Astrocyte (in vitro differentiated cells and primary cell): Measurements from ENCODE around the gene MAMLD1. TPM values are rescaled to one million over a fixed set of nuclear protein-coding genes. Genes with fewer than 3 reads are reported as not detected.

Experiments
- DNase-seq: peaks from one replicate; pipeline ENCODE4 v3.0.0-alpha.2; 2010; ENCODE audit warnings: low read depth
- FAIRE-seq: peaks from 2 replicates; lab custom pipeline; 2011; peaks lifted over from hg19 to GRCh38; lab: Jason Lieb, UNC
- H2AFZ ChIP-seq: 2 replicates; pipeline ENCODE4 v1.6.0; 2012; ENCODE audit warnings: low read depth, low read length, inconsistent platforms
- H3K27ac ChIP-seq: 2 replicates; pipeline ENCODE4 v1.5.1; 2011; ENCODE audit warnings: low read depth, low read length, inconsistent platforms
- H3K27me3 ChIP-seq: 2 replicates; pipeline ENCODE4 v1.6.0; 2011; ENCODE audit warnings: low read length, inconsistent platforms; ENCODE audit not compliant: insufficient read depth
- H3K36me3 ChIP-seq: 2 replicates; pipeline ENCODE4 v1.5.1; 2011; ENCODE audit warnings: low read length, inconsistent platforms; ENCODE audit not compliant: insufficient read depth
- H3K4me1 ChIP-seq: 2 replicates; pipeline ENCODE4 v1.5.1; 2011; ENCODE audit warnings: low read length, inconsistent platforms; ENCODE audit not compliant: insufficient read depth
- H3K4me2 ChIP-seq: 2 replicates; pipeline ENCODE4 v1.6.0; 2012; ENCODE audit warnings: low read length, inconsistent platforms
- H3K4me3 ChIP-seq: 2 replicates; pipeline ENCODE4 v1.5.1; 2011; ENCODE audit warnings: low read depth, mild to moderate bottlenecking, low read length, inconsistent platforms; ENCODE audit not compliant: insufficient read depth
- H3K79me2 ChIP-seq: 2 replicates; pipeline ENCODE4 v1.6.0; 2012; ENCODE audit warnings: mild to moderate bottlenecking, low read length, inconsistent platforms; ENCODE audit not compliant: insufficient read depth
- H3K9ac ChIP-seq: 2 replicates; pipeline ENCODE4 v1.6.0; 2012; ENCODE audit warnings: mild to moderate bottlenecking, low read length, inconsistent platforms
- H3K9me3 ChIP-seq: 2 replicates; pipeline ENCODE4 v1.5.1; 2012; ENCODE audit warnings: low read depth, mild to moderate bottlenecking, low read length, inconsistent platforms; ENCODE audit not compliant: insufficient read depth
- H4K20me1 ChIP-seq: 2 replicates; pipeline ENCODE4 v1.6.0; 2012; ENCODE audit warnings: low read length, inconsistent platforms; ENCODE audit not compliant: insufficient read depth
- H3K27ac Mint-ChIP-seq: one replicate; pipeline ENCODE4 v1.8.0; 2021; ENCODE audit warnings: mild to moderate bottlenecking, mixed read lengths; ENCODE audit not compliant: unreplicated experiment
- H3K27me3 Mint-ChIP-seq: one replicate; pipeline ENCODE4 v1.8.0; 2021; ENCODE audit warnings: low read depth, mixed read lengths; ENCODE audit not compliant: unreplicated experiment
- H3K36me3 Mint-ChIP-seq: one replicate; pipeline ENCODE4 v1.8.0; 2021; ENCODE audit warnings: low read depth, mixed read lengths; ENCODE audit not compliant: unreplicated experiment
- H3K4me1 Mint-ChIP-seq: one replicate; pipeline ENCODE4 v1.8.0; 2021; ENCODE audit warnings: low read depth, mixed read lengths; ENCODE audit not compliant: unreplicated experiment
- H3K4me3 Mint-ChIP-seq: one replicate; pipeline ENCODE4 v1.8.0; 2021; ENCODE audit warnings: mild to moderate bottlenecking, moderate library complexity, mixed read lengths; ENCODE audit not compliant: unreplicated experiment
- H3K9me3 Mint-ChIP-seq: one replicate; pipeline ENCODE4 v1.8.0; 2021; ENCODE audit warnings: mild to moderate bottlenecking, mixed read lengths; ENCODE audit not compliant: unreplicated experiment
- CTCF ChIP-seq: IDR thresholded peaks from 2 replicates; pipeline ENCODE4 v1.5.1; 2011; ENCODE audit warnings: low read depth, mild to moderate bottlenecking, inconsistent platforms, low read length, moderate library complexity; ENCODE audit not compliant: insufficient read depth
- EZH2 ChIP-seq: IDR thresholded peaks from 2 replicates; pipeline ENCODE4 v1.6.1; 2012; ENCODE audit warnings: mild to moderate bottlenecking, low read length, inconsistent platforms; ENCODE audit not compliant: insufficient read depth
- total RNA-seq: library from RNA; stranded (reverse); gene quantifications from 2 replicates; pipeline ENCODE4 v1.2.1, GENCODE V29; 2021

Gene MAMLD1
- total RNA-seq, 1 donor from 2014 or later, result 6.6 TPM

- Mint-ChIP-seq H3K27me3 (no peaks in the 10 kb centered on the region), H3K27ac (no peak overlapping the region), H3K9me3 (no peaks in the 10 kb centered on the region), H3K36me3 (peaks cover 2% of the 10 kb centered on the region), H3K4me3 (no peak overlapping the region), H3K4me1 (no peaks in the 10 kb centered on the region)
- no peaks in the 10 kb centered on the region for H3K9me3 ChIP-seq
- TF ChIP-seq EZH2 (no peak), CTCF (no peak)
- no peaks in the 10 kb centered on the region for H3K36me3 ChIP-seq
- H3K27ac ChIP-seq, result no peak overlapping the region
- FAIRE-seq (no peak), DNase-seq (no peak)
- H3K4me1 ChIP-seq, result no peaks in the 10 kb centered on the region
- H2AFZ ChIP-seq, result no peak overlapping the region
- no peak overlapping the region for H3K4me3 ChIP-seq
- H4K20me1 ChIP-seq, result no peaks in the 10 kb centered on the region
- no peak overlapping the region for H3K9ac ChIP-seq
- no peaks in the 10 kb centered on the region for H3K27me3 ChIP-seq
- H3K4me2 ChIP-seq, result no peak overlapping the region
- H3K79me2 ChIP-seq, result no peaks in the 10 kb centered on the region
Observed at GRCh38 chrX:150460063-150460462, 96.9 kb downstream of the MAMLD1 start.

GRCh38 chrX:150460781-150461180, 97.7 kb downstream of the MAMLD1 start:
- H2AFZ ChIP-seq, result no peak overlapping the region
- Mint-ChIP-seq H3K27ac (no peak overlapping the region), H3K4me1 (no peaks in the 10 kb centered on the region), H3K36me3 (peaks cover 2% of the 10 kb centered on the region), H3K9me3 (no peaks in the 10 kb centered on the region), H3K4me3 (no peak overlapping the region), H3K27me3 (no peaks in the 10 kb centered on the region)
- no peak overlapping the region for H3K4me3 ChIP-seq
- H3K27me3 ChIP-seq, result no peaks in the 10 kb centered on the region
- DNase-seq (no peak), FAIRE-seq (no peak)
- H3K4me1 ChIP-seq, result no peaks in the 10 kb centered on the region
- no peak overlapping the region for H3K4me2 ChIP-seq
- no peak overlapping the region for H3K9ac ChIP-seq
- H3K36me3 ChIP-seq, result no peaks in the 10 kb centered on the region
- H3K27ac ChIP-seq, result no peak overlapping the region
- TF ChIP-seq CTCF (no peak), EZH2 (no peak)
- H3K9me3 ChIP-seq, result no peaks in the 10 kb centered on the region
- H4K20me1 ChIP-seq, result no peaks in the 10 kb centered on the region
- H3K79me2 ChIP-seq, result no peaks in the 10 kb centered on the region

- no peak for DNase-seq
- no peak for FAIRE-seq
- no peaks in the 10 kb centered on the region for H3K27me3 Mint-ChIP-seq
Observed at GRCh38 chrX:150463566-150463965, 100.4 kb downstream of the MAMLD1 start.

More at GRCh38 chrX:150463566-150463965, 100.4 kb downstream of the MAMLD1 start:
- H3K4me3 ChIP-seq, result no peak overlapping the region
- Mint-ChIP-seq H3K36me3 (no peaks in the 10 kb centered on the region), H3K9me3 (no peaks in the 10 kb centered on the region), H3K4me1 (no peaks in the 10 kb centered on the region), H3K4me3 (no peak overlapping the region), H3K27ac (no peak overlapping the region)
- no peaks in the 10 kb centered on the region for H3K27me3 ChIP-seq
- no peak overlapping the region for H3K27ac ChIP-seq
- no peaks in the 10 kb centered on the region for H3K36me3 ChIP-seq
- H3K4me2 ChIP-seq, result no peak overlapping the region
- H3K4me1 ChIP-seq, result no peaks in the 10 kb centered on the region
- no peak for TF ChIP-seq CTCF
- TF ChIP-seq EZH2, result no peak
- H2AFZ ChIP-seq, result no peak overlapping the region
- no peaks in the 10 kb centered on the region for H3K9me3 ChIP-seq
- no peak overlapping the region for H3K9ac ChIP-seq
- no peaks in the 10 kb centered on the region for H3K79me2 ChIP-seq
- H4K20me1 ChIP-seq, result no peaks in the 10 kb centered on the region
